Measurements from ENCODE around the gene PRMT5. TPM values are rescaled to one million over a fixed set of nuclear protein-coding genes. Genes with fewer than 3 reads are reported as not detected.
A peak's percentile ranks its signal among the peaks of the same experiment; 100 is the strongest.

The PRMT5 gene
- total RNA-seq, 4 donors from 2014 or later = 57.9 to 126 (median 75.6) TPM

DNA sequence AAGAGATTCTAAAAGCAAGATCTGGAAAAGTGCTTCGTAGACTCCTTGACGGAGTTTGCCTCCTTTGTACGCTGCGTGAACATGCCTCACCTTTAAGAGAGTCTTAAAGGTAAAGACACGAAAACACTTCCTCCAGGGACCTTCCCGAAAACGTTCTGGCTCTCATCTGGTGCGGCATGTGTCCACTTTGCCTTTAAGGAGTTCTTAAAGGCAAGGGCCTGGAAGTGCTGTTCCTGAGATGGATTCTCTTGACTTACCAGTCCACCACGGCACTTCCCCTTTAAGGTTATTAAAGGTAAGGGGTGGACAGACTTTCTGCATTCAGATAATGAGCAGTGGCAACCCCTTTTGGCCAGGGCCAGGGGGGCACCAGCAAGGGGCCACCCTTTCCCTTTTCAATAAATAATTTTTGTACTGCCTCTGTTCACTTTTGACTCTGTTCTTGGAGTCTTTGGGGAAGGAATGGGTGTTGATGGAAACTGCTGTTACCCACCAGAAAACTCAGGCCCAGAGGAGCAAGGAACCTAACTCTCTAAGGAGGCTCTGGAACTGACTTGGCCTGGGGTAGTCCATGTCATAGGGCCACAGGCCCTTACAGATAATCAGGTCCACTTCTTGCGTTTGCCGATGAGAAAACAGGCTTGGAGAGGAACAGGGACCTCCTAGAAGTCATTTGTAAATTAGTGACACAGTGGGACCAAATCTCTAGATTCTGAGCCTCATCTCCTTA, 41.8 kb downstream of the PRMT5 start:
- intact Hi-C loops (cut with DNase I; ENCODE audit: low total_unique reads) = no loop called here
- Histone ChIP-seq H3K4me1 (no peaks in the 10 kb centered on the region), H3K4me3 (peak overlapping the region; percentile 34 to 56), H3K36me3 (no peaks in the 10 kb centered on the region), H3K27ac (peak overlapping the region; percentile 44 to 82), H3K9me3 (no peaks in the 10 kb centered on the region), H3K27me3 (no peaks in the 10 kb centered on the region)
- peak; percentile 52 to 80 for DNase-seq
- no peak for TF ChIP-seq CTCF (IDR thresholded peaks at IDR 0.05)
- TF ChIP-seq POLR2A (IDR thresholded peaks at IDR 0.05) = no peak

DNA sequence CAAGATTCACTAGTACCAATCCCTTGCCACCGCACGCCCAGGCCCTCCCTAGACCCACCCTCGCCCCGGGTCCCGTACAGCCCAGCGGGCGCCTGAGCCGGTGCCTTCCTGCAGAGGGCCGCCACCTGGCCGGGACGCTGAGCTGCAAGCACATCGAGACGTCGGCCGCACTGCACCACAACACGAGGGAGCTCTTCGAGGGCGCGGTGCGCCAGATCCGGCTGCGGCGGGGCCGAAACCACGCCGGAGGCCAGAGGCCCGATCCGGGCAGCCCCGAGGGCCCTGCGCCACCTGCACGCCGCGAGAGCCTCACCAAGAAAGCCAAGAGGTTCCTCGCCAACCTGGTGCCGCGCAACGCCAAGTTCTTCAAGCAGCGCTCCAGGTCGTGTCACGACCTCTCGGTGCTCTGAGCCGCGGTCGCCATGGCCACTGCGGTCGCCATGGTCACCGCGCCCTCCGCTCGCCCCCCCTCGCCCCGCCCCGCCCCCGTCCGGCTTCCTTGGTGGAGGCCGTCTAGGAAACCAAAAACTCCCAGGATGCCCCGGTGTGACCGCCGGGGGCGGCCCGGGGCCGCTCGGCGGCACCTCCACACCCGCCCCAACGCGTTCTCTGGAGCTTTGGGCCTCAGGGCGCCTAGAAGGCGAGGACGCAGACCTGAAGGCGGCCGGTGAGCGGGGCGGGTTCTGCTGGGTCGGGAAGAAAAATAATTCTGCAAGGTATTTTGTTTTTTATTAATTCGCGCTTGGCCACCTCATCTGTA, 42.5 kb downstream of the PRMT5 start:
- peak overlapping the region; percentile 34 to 56 for H3K4me3 ChIP-seq
- no peaks in the 10 kb centered on the region for H3K36me3 ChIP-seq
- intact Hi-C loops (cut with DNase I; ENCODE audit: low total_unique reads) = no loop called here
- no peaks in the 10 kb centered on the region for H3K9me3 ChIP-seq
- peak overlapping the region; percentile 44 to 82 for H3K27ac ChIP-seq
- H3K4me1 ChIP-seq = no peaks in the 10 kb centered on the region
- TF ChIP-seq CTCF (IDR thresholded peaks at IDR 0.05) = peak in 1 of 4 experiments; percentile 6
- TF ChIP-seq POLR2A (IDR thresholded peaks at IDR 0.05) = peak in 1 of 2 donors; percentile 35
- no peaks in the 10 kb centered on the region for H3K27me3 ChIP-seq
- DNase-seq = peak; percentile 76 to 80

- no peak for DNase-seq
- TF ChIP-seq CTCF (IDR thresholded peaks at IDR 0.05) = no peak
- no peak for TF ChIP-seq POLR2A (IDR thresholded peaks at IDR 0.05)
- Histone ChIP-seq H3K27me3 (no peaks in the 10 kb centered on the region), H3K36me3 (no peaks in the 10 kb centered on the region), H3K4me1 (no peaks in the 10 kb centered on the region), H3K27ac (peak overlapping the region in 1 of 2 donors; percentile 82), H3K4me3 (peak overlapping the region in 1 of 2 donors; percentile 56), H3K9me3 (no peaks in the 10 kb centered on the region)
- intact Hi-C loops (cut with DNase I; ENCODE audit: low total_unique reads) = no loop called here
Observed at GRCh38 chr14:22885975-22886374, 43.2 kb downstream of the PRMT5 start.

DNA sequence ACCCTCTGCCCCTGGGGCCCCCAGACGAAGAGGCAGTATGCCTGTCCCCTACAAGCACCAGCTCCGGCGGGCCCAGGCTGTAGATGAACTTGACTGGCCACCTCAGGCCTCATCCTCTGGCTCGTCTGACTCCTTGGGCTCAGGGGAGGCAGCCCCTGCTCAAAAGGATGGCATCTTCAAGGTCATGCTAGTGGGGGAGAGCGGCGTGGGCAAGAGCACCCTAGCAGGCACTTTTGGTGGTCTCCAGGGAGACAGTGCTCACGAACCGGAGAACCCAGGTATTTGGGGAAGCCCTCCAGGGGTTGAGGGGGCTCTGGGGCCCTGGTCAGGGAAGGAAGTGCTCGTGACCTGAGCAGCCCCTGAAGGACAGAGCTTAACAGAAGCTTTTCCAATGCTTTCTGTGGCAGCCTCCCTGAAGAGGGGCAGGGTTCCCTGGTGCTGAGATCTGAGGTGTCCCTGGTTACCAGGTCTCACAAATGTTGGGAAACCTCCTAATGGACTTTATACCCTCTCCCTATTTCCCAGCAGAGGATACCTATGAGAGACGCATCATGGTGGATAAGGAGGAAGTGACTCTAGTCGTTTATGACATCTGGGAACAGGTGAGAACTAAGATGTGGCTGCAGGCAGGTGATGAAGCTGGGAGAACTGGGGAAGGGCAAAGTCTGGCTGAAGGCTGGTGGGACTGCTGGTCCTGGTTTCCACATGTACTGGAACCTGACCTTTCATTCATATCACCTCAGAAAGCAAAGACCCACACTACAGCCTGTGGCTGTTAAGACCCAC, 44.2 kb downstream of the PRMT5 start:
- Histone ChIP-seq H3K4me1 (no peaks in the 10 kb centered on the region), H3K9me3 (no peaks in the 10 kb centered on the region), H3K27ac (no peak overlapping the region), H3K4me3 (no peak overlapping the region), H3K27me3 (no peaks in the 10 kb centered on the region), H3K36me3 (no peaks in the 10 kb centered on the region)
- TF ChIP-seq POLR2A (IDR thresholded peaks at IDR 0.05) (no peak), CTCF (IDR thresholded peaks at IDR 0.05) (no peak)
- intact Hi-C loops (cut with DNase I; ENCODE audit: low total_unique reads) = no loop called here
- DNase-seq = no peak
